ENCODE measurements around the gene DIS3L2.

The DIS3L2 gene

DNA sequence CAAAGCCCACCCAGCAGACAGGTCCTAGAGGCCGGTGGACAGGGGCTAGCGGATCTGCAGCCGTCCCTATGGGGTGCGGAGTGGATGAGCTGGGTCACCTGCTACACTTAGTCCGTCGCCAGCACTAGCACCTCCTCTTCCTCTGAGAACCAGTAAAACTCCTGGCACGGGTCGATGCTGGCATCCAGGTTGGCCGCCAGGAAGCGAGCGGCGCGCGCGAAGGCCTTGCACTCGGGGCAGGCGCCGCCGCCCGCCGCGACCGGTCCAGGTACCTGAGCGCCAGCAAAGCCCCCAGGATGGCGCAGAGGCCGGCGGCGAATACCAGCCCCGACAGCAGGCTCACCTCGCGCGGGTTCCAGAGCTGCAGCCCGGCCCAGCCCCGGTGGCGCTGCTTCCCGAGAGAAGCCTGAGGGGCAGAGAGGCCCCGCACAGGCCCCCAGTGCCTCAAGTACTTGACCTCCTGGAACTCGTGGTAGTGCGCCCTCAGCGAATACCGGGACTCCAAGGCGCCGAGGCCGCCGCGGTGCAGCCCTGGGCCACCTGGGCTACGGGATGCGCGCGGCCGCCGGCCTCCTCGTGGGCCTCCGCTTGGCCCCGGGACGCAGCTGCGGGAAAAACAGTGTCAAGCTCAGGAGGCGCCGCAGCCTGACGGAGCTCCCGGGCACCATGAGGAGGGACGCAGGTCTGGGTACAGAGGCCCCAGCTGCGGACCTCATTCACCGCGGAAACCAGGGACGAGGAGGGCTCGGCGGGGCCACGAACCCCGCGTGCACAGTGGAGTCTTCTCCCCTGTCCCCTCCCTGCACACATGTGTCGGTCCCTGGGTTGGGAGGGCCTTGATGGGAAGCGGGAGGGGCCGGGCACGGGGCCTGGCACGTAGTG, 389.5 kb downstream of the DIS3L2 start:
- no peak overlapping the region for H3K4me3 ChIP-seq (ENCODE audit: low read depth, low read length)
- TF ChIP-seq, protein P1, sequence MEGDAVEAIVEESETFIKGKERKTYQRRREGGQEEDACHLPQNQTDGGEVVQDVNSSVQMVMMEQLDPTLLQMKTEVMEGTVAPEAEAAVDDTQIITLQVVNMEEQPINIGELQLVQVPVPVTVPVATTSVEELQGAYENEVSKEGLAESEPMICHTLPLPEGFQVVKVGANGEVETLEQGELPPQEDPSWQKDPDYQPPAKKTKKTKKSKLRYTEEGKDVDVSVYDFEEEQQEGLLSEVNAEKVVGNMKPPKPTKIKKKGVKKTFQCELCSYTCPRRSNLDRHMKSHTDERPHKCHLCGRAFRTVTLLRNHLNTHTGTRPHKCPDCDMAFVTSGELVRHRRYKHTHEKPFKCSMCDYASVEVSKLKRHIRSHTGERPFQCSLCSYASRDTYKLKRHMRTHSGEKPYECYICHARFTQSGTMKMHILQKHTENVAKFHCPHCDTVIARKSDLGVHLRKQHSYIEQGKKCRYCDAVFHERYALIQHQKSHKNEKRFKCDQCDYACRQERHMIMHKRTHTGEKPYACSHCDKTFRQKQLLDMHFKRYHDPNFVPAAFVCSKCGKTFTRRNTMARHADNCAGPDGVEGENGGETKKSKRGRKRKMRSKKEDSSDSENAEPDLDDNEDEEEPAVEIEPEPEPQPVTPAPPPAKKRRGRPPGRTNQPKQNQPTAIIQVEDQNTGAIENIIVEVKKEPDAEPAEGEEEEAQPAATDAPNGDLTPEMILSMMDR (IDR thresholded peaks at IDR 0.05; ENCODE audit: low read depth, low read length): no peak
- H3K27me3 ChIP-seq (ENCODE audit: insufficient read depth, low read depth, severe bottlenecking): peaks cover 55% of the 10 kb centered on the region

DNA sequence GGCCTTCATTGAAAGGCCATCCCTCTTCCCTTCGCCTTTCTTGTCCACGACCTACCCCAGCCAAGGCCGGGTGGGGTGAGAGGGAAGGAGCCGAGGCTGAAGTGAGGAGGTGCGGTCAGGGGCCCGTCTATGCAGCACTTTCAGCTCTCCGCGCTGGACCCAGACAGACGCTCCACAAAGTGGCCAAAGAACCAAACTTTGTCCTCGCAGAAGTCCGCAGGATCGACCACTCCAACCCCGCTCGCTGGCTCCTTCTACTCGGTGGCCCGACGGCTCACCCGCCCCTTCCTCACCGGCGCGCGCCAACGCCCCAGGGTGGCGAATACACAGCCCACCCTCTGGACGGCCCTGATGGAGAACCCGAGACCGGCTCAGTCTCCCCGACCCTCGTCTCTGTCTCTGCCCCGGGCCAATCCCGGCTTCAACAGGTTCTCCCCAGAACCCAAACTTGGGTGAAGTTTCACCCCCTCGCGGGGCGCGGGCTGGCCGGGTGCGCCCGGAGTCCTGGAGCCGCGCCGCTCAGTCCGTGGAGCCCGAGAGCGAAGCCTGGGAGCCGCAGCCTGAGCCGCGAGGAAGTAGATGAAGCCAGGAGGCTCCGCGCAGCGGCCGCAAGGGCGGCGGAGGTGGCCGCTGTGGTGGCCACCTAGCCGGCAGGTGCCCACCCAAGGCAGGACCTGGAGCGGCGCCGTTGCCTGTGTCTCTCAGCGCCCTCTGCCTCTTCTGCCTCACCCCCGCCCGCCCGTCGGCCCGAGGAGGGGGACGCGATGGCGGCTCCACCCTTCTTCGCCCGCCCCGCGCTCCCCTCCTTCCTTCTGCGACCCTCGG, 390.4 kb downstream of the DIS3L2 start:
- TF ChIP-seq, protein P1 (IDR thresholded peaks at IDR 0.05; ENCODE audit: low read depth, low read length): no peak
- Histone ChIP-seq H3K27ac (no peak overlapping the region), H3K9me3 (ENCODE audit: severe bottlenecking) (no peaks in the 10 kb centered on the region), H3K4me3 (ENCODE audit: low read depth, low read length) (no peak overlapping the region), H3K27me3 (ENCODE audit: insufficient read depth, low read depth, severe bottlenecking) (peaks cover 55% of the 10 kb centered on the region), H3K36me3 (no peaks in the 10 kb centered on the region)
- no peak for DNase-seq

More for the DNA sequence above, 389.5 kb downstream of the DIS3L2 start:
- DNase-seq: no peak
- Histone ChIP-seq H3K9me3 (ENCODE audit: severe bottlenecking) (no peaks in the 10 kb centered on the region), H3K27ac (no peak overlapping the region), H3K36me3 (no peaks in the 10 kb centered on the region)

- H3K27me3 ChIP-seq (ENCODE audit: insufficient read depth, low read depth, severe bottlenecking): peaks cover 55% of the 10 kb centered on the region
- H3K9me3 ChIP-seq (ENCODE audit: severe bottlenecking): no peaks in the 10 kb centered on the region
- no peak for DNase-seq
- H3K36me3 ChIP-seq: no peaks in the 10 kb centered on the region
- TF ChIP-seq, protein P1 (IDR thresholded peaks at IDR 0.05; ENCODE audit: low read depth, low read length): no peak
- no peak overlapping the region for H3K4me3 ChIP-seq (ENCODE audit: low read depth, low read length)
- no peak overlapping the region for H3K27ac ChIP-seq
Measured at GRCh38 chr2:232352511-232353091, 391.1 kb downstream of the DIS3L2 start.

- no peaks in the 10 kb centered on the region for H3K36me3 ChIP-seq
- no peak overlapping the region for H3K27ac ChIP-seq
- TF ChIP-seq, protein P1 (IDR thresholded peaks at IDR 0.05; ENCODE audit: low read depth, low read length): no peak
- no peaks in the 10 kb centered on the region for H3K9me3 ChIP-seq (ENCODE audit: severe bottlenecking)
- DNase-seq: no peak
- H3K4me3 ChIP-seq (ENCODE audit: low read depth, low read length): no peak overlapping the region
- peaks cover 54% of the 10 kb centered on the region for H3K27me3 ChIP-seq (ENCODE audit: insufficient read depth, low read depth, severe bottlenecking)
Measured at GRCh38 chr2:232353096-232353495, 391.6 kb downstream of the DIS3L2 start.

GRCh38 chr2:232353660-232354059, 392.1 kb downstream of the DIS3L2 start:
- TF ChIP-seq, protein P1 (IDR thresholded peaks at IDR 0.05; ENCODE audit: low read depth, low read length): no peak
- no peaks in the 10 kb centered on the region for H3K36me3 ChIP-seq
- H3K9me3 ChIP-seq (ENCODE audit: severe bottlenecking): no peaks in the 10 kb centered on the region
- H3K27me3 ChIP-seq (ENCODE audit: insufficient read depth, low read depth, severe bottlenecking): peaks cover 49% of the 10 kb centered on the region
- H3K4me3 ChIP-seq (ENCODE audit: low read depth, low read length): no peak overlapping the region
- H3K27ac ChIP-seq: no peak overlapping the region
- DNase-seq: no peak

All from WERI-Rb-1 (cell line).